ENCODE results near the gene SLC5A12.
"Not testable (repeated sequence)": the region's sequence is repeated elsewhere in the genome, so short reads cannot be mapped to it uniquely, and the experiment has no call there.

SLC5A12 gene

DNA sequence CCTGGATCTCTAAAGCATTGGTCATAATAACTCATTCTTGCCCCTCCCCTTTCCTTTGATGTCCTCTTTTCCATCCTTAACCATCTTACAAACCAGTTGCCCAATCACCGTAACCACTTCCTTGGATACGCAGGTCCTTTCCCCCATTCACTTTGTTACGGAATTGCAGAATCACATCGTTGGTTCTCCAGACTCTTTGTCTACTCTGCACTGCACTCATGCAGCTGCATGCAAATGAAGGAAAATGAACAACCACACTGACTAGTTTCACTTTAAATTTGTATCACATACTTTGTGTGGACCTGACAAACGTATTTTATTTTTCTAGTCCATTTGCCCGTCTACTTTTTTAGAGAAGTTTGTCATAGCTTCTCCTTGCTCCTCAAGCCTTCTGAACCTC, 69.9 kb downstream of the SLC5A12 start:
- DNase-seq (ENCODE audit: low read depth): no peak

DNA sequence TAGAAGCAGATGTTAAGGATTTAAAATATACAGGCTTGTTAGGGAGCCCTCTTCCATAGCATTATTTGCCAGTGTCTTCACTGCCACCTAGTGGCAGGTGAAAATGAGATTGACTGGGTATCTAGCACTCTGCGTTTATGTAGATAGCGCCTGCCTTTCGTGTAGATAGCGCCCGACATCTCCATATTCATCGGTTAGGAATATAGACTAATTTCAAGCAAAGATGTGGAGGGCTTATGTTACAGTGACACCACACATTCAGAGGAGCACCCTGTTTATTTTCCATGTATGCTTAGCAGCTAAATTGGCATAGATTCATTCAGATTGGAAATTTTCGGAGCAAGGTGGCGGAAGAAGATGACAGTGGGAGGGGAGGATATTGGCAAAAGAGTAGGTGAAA, 72.0 kb downstream of the SLC5A12 start:
- DNase-seq (ENCODE audit: low read depth): peak; percentile 14

- DNase-seq (ENCODE audit: low read depth): not testable (repeated sequence)
These were observed 78.5 kb downstream of the SLC5A12 start for GRCh38 chr11:26643314-26643713.

DNA sequence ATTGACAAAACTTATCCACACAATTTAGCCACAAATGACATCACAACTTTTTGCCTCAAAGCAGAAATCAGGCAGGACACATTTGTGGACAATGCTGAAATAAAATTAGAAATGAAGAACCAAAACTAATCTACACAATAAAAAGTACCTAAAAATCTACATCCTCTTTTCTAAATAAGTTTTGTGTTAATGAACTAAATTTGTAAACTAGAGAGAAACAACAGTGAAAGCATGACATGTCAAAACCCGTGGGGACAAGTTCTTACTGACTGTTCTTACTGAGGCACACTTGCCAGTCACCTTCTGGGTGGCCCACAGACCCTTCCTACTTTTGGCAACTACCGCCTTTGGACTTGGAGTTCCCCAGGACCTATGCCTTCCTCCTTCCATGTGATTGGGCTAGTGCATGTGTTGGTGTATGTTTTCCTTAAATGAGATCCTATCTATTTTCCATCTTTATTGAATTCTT, 89.1 kb downstream of the SLC5A12 start:
- no peak for DNase-seq (ENCODE audit: low read depth)

- no peak for DNase-seq (ENCODE audit: low read depth)
These were observed 95.5 kb downstream of the SLC5A12 start for GRCh38 chr11:26626346-26626745.

GRCh38 chr11:26623076-26623659, 98.7 kb downstream of the SLC5A12 start:
- no peak for DNase-seq (ENCODE audit: low read depth)

GRCh38 chr11:26622181-26622580, 99.7 kb downstream of the SLC5A12 start:
- no peak for DNase-seq (ENCODE audit: low read depth)

DNA sequence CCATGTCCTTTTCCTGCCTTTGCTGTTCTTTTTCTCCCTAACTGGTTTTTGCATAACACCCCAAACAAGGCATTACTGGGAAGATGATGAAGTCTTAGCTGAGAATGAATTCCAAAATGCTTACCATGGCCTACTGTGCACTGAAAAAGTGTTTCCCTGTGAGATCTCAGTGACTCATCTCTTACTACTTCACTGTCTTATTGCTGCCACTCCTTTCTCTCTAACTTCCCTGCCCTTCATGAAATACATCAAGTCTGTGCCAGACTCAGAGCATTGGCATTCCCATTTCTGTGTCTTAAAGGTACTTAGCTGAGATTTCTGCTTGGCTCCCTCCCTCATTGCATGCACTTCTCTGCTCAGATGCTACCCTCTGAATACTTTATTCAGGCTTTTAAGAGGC, 100.7 kb downstream of the SLC5A12 start:
- DNase-seq (ENCODE audit: low read depth): peak; percentile 88

- no peak for DNase-seq (ENCODE audit: low read depth)
These were observed 101.4 kb downstream of the SLC5A12 start for GRCh38 chr11:26620282-26621045.

GRCh38 chr11:26618441-26618840, 103.4 kb downstream of the SLC5A12 start:
- no peak for DNase-seq (ENCODE audit: low read depth)

Data from GM04503 (cell line).